Tibial nerve (tissue), 4 donors: ENCODE results near the gene MGP.

Experiments
- EP300 ChIP-seq, 2 donors: sonication (generic); formaldehyde crosslinking; IDR thresholded peaks; one replicate each; pipeline ENCODE4 v1.6.1; 2017; ENCODE audit warnings: antibody characterized with exemption in 2 of 2, mild to moderate bottlenecking in 1 of 2
- POLR2A ChIP-seq, 2 donors: fragments of 450-650 bp; IDR thresholded peaks; one replicate each; pipeline ENCODE4 v1.6.1; 2017; ENCODE audit warnings: antibody characterized with exemption in 2 of 2, mild to moderate bottlenecking in 2 of 2, moderate library complexity in 2 of 2
- TF ChIP-seq, protein P1 (sequence below), 5 experiments: fragments of 200-600 bp in 3 of 5; fragments of 450-650 bp in 2 of 5; sonication (generic) in 3 of 5; IDR thresholded peaks; one replicate each; pipeline ENCODE4 v1.5.1; 2016 to 2019; ENCODE audit warnings: antibody characterized with exemption in 5 of 5, mild to moderate bottlenecking in 3 of 5, moderate library complexity in 2 of 5

DNA sequence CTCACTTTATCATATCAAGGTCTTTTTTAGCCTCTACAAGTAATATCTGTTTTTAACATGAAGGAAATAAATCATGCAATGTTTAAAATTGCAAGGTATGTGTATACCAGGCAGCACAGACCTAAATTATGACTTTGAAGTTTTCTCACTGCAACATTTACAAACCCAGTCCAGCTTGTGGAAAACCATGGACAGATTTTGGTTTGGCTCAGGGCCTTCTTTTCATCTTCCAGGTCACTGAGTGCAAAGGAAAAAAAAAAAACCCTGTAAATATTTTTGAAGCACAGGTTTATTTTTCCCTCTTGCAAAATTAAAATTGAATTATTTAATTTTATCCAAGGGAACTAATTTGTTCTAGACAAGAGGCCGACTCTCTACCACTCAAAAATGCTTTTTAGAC, 13.8 kb downstream of the MGP start:
- TF ChIP-seq, protein P1, sequence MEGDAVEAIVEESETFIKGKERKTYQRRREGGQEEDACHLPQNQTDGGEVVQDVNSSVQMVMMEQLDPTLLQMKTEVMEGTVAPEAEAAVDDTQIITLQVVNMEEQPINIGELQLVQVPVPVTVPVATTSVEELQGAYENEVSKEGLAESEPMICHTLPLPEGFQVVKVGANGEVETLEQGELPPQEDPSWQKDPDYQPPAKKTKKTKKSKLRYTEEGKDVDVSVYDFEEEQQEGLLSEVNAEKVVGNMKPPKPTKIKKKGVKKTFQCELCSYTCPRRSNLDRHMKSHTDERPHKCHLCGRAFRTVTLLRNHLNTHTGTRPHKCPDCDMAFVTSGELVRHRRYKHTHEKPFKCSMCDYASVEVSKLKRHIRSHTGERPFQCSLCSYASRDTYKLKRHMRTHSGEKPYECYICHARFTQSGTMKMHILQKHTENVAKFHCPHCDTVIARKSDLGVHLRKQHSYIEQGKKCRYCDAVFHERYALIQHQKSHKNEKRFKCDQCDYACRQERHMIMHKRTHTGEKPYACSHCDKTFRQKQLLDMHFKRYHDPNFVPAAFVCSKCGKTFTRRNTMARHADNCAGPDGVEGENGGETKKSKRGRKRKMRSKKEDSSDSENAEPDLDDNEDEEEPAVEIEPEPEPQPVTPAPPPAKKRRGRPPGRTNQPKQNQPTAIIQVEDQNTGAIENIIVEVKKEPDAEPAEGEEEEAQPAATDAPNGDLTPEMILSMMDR (IDR thresholded peaks at IDR 0.05): no peak
- no peak for TF ChIP-seq EP300 (IDR thresholded peaks at IDR 0.05)
- no peak for TF ChIP-seq POLR2A (IDR thresholded peaks at IDR 0.05)
